AG04449 (cell line): ENCODE results near the gene KAT5.
A peak's percentile ranks its signal among the peaks of the same experiment; 100 is the strongest.
"Not testable (repeated sequence)": the region's sequence is repeated elsewhere in the genome, so short reads cannot be mapped to it uniquely, and the experiment has no call there.

ENCODE experiments used
- CTCF ChIA-PET: fragments of 350-600 bp; formaldehyde crosslinking; extraction: SDS; loops from one replicate; lab custom pipeline; 2021; ENCODE audit warnings: antibody characterized with exemption; lab: Yijun Ruan, JAX
- POLR2A ChIA-PET: fragments of 400-600, 350-600 bp; formaldehyde crosslinking; extraction: SDS; loops from one replicate; lab custom pipeline; 2020; ENCODE audit warnings: antibody characterized with exemption, inconsistent platforms; lab: Yijun Ruan, JAX
- DNase-seq: peaks from one replicate; pipeline ENCODE4 v3.0.0-alpha.2; 2010; ENCODE audit warnings: low read depth, low spot score
- H3K4me3 ChIP-seq: 2 replicates; pipeline ENCODE4 v1.5.1; 2011; ENCODE audit warnings: low read depth, mild to moderate bottlenecking, control low read depth, low read length
- TF ChIP-seq, protein P1 (sequence below): IDR thresholded peaks from one replicate; pipeline ENCODE4 v1.5.1; 2011; ENCODE audit warnings: mild to moderate bottlenecking, moderate library complexity, low read length, control low read depth, inconsistent platforms; ENCODE audit not compliant: insufficient read depth; ENCODE audit errors: missing control alignments

The KAT5 gene

DNA sequence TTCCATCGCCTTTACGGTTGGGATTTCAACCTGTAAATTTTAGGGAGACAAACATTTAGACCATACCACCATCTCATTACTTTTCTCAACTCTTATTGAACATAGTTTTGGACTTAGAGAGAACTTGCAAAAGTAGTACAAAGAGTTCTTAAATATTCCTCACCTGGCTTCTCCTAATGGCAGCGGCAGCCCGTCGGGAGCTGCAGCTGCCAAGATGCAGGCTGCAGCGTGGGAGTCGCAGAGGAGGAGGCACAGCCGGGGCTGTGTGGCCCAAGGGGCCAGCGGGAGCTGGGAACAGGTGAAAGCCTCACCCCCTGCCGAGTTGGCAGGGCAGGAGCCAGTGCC is 31.6 kb downstream of the KAT5 start:
- DNase-seq = no peak
- no peak overlapping the region for H3K4me3 ChIP-seq
- CTCF ChIA-PET = interaction anchor here (1.3 to 2.9 kb wide), 2 partner anchors 26 to 74 kb away, joined by 3 to 20 read pairs; no protein-coding TSS in a partner anchor
- POLR2A ChIA-PET = no interaction called here
- TF ChIP-seq, protein P1, sequence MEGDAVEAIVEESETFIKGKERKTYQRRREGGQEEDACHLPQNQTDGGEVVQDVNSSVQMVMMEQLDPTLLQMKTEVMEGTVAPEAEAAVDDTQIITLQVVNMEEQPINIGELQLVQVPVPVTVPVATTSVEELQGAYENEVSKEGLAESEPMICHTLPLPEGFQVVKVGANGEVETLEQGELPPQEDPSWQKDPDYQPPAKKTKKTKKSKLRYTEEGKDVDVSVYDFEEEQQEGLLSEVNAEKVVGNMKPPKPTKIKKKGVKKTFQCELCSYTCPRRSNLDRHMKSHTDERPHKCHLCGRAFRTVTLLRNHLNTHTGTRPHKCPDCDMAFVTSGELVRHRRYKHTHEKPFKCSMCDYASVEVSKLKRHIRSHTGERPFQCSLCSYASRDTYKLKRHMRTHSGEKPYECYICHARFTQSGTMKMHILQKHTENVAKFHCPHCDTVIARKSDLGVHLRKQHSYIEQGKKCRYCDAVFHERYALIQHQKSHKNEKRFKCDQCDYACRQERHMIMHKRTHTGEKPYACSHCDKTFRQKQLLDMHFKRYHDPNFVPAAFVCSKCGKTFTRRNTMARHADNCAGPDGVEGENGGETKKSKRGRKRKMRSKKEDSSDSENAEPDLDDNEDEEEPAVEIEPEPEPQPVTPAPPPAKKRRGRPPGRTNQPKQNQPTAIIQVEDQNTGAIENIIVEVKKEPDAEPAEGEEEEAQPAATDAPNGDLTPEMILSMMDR = no peak

DNA sequence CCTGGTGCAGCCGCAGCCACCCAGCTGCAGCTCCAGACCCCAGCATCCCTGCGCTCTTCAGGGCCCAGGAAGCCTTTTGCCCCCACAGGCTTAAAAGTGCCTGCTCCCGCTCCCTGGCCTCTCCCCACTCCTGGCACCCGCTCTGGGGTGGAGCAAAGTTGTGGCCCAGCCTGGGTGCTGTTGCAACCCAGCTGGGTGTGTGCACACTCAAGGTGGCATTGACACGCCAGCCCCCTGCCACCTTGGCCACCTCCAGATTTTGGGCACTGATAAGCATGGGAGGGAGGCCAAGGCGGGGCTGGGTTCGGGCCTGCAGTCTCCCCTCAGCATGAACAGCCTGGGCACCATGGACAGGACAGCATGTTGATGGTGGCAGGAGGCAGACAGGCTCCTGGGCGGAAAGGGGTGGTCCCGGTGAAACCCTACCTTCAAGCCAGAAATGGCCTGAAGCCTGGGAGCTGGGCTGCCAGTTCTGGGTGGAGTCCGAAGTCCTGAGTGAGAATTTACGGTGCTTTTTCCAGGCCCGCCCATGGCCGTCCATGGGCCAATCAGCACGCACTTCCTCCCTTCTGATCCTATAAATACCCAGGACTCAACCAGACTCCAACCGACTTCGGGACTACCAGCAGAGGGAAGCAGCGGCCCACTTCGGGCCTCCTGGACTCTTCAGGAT is 32.1 kb downstream of the KAT5 start:
- TF ChIP-seq, protein P1 = peak; percentile 27
- ChIA-PET CTCF (interaction anchor here (0.8 to 2.9 kb wide), 10 partner anchors 8 to 73 kb away, joined by 3 to 20 read pairs (median 4); partner anchors contain the start of gene KAT5), POLR2A (interaction anchor here (0.7 kb wide), 1 partner anchor 22 kb away, joined by 3 read pairs; no protein-coding TSS in a partner anchor)
- no peak overlapping the region for H3K4me3 ChIP-seq
- DNase-seq = no peak

DNA sequence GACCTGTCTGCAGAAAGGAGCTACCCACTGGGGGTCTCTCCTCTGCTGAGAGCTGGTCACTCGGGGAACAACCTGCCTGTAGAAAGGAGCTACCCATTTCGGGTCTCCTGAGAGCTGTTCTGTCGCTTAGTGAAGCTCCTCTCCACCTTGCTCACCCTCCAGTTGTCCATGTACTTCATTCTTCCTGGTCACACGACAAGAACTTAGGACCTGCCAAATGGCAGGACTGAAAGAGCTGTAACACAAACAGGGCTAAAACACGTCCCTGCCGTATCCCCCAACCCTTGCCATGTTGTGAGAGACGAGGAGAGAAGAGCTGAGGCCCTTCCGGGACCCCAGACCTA is 32.6 kb downstream of the KAT5 start:
- ChIA-PET CTCF (interaction anchor here (0.8 to 2.9 kb wide), 10 partner anchors 8 to 73 kb away, joined by 3 to 20 read pairs (median 4); partner anchors contain the start of gene KAT5), POLR2A (no interaction called here)
- DNase-seq = no peak
- no peak overlapping the region for H3K4me3 ChIP-seq
- TF ChIP-seq, protein P1 = no peak

DNA sequence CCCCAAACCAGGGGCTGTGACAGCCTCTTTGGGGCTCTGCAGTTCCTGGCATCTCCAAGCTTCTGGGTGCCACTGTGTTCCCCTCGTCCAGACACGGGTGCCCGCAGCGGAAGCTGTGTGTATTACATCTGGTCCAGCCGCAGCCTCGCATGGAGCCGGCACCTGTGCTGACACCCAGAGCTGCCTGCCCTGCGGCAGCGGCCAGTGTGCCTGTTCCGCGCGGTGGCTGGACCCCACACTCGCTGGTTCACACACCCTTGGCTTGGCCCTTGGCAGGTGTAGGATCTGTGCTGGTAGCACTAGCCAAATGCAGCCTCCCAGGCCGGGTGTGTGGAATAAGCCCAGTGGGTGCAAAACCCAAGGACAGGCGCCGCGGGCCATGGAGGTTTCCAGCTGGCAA is 33.0 kb downstream of the KAT5 start:
- TF ChIP-seq, protein P1 = no peak
- POLR2A ChIA-PET = no interaction called here
- CTCF ChIA-PET = interaction anchor here (0.8 to 2.9 kb wide), 10 partner anchors 9 to 73 kb away, joined by 3 to 20 read pairs (median 4); partner anchors contain the start of gene KAT5
- no peak overlapping the region for H3K4me3 ChIP-seq
- no peak for DNase-seq

DNA sequence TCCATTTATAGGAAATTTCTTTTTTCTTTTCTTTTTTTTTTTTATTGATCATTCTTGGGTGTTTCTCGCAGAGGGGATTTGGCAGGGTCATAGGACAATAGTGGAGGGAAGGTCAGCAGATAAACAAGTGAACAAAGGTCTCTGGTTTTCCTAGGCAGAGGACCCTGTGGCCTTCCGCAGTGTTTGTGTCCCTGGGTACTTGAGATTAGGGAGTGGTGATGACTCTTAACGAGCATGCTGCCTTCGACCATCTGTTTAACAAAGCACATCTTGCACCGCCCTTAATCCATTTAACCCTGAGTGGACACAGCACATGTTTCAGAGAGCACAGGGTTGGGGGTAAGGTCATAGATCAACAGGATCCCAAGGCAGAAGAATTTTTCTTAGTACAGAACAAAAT is 50.1 kb downstream of the KAT5 start:
- H3K4me3 ChIP-seq, DNase-seq, POLR2A ChIA-PET: not testable (repeated sequence)
- CTCF ChIA-PET = interaction anchor here (1.0 to 2.6 kb wide), 4 partner anchors 9 to 51 kb away, joined by 3 to 12 read pairs (median 6); partner anchors contain the start of genes AP5B1 and KAT5

DNA sequence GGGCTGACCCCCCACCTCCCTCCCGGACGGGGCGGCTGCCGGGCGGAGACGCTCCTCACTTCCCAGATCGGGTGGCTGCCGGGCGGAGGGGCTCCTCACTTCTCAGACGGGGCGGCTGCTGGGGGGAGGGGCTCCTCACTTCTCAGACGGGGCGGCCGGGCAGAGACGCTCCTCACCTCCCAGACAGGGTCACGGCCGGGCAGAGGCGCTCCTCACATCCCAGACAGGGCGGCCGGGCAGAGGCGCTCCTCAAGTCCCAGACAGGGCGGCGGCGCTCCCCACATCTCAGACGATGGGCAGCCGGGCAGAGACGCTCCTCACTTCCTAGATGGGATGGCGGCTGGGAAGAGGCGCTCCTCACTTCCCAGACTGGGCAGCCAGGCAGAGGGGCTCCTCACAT is 50.8 kb downstream of the KAT5 start:
- CTCF ChIA-PET, POLR2A ChIA-PET, H3K4me3 ChIP-seq, DNase-seq: not testable (repeated sequence)

DNA sequence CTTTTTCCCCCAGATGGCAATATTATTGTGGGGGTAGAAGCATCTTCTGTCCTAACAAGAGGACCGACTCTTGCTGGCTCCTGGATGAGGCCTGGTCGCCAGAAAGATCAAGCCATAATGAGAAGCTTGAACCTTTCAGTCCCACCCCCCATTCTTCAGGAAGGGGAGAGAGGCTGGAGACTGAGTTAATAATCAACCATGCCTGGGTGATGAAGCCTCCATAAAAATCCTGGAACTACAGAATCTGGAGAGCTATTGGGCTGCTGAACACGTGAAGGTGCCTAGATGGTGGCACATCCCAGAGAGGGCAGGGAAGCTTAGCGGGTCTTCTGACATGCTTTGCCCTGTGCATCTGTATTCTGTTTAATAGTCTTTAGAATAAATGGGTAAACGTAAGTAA is 52.4 kb downstream of the KAT5 start:
- ChIA-PET POLR2A (no interaction called here), CTCF (interaction anchor here (0.9 to 1.9 kb wide), 4 partner anchors 9 to 53 kb away, joined by 3 to 5 read pairs (median 3); no protein-coding TSS in a partner anchor)

More for the DNA sequence above, 52.4 kb downstream of the KAT5 start:
- TF ChIP-seq, protein P1 = no peak
- no peak overlapping the region for H3K4me3 ChIP-seq
- no peak for DNase-seq
